ENCODE measurements around the gene PKNOX2. TPM values are rescaled to one million over a fixed set of nuclear protein-coding genes. Genes with fewer than 3 reads are reported as not detected.

The PKNOX2 gene
- polyA plus RNA-seq, 1 donor: 3.6 TPM

DNA sequence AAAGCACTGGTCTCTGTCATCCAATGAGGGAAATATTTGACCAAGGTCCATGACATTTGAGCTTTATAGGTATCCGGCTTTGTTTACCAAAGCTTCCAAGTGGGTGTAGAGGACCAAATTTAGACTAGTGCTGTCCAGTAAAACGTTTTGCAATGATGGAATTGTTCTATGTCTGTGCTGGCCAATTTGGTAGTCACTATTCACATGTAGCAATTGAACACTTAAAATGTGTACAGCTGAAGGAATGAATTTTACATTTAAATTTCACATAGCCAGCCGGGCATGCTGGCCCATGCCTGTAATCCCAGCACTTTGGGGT lies 118.0 kb downstream of the PKNOX2 start:
- Histone ChIP-seq H3K9me3 (ENCODE audit: control insufficient read depth, low read depth, low read length) (no peaks in the 10 kb centered on the region), H3K36me3 (ENCODE audit: control insufficient read depth, insufficient read depth, low read length) (no peaks in the 10 kb centered on the region), H3K4me3 (ENCODE audit: low read length) (no peak overlapping the region), H3K27ac (ENCODE audit: low read length) (no peak overlapping the region), H3K4me1 (ENCODE audit: control insufficient read depth, insufficient read depth, low read length) (peaks cover 3% of the 10 kb centered on the region), H3K27me3 (ENCODE audit: control insufficient read depth, insufficient read depth, low read length) (no peaks in the 10 kb centered on the region)
- WGBS (ENCODE audit: insufficient coverage, low lambda C conversion rate): no CpG with 5 or more reads among the region's 3 CpGs
- no peak for DNase-seq

DNA sequence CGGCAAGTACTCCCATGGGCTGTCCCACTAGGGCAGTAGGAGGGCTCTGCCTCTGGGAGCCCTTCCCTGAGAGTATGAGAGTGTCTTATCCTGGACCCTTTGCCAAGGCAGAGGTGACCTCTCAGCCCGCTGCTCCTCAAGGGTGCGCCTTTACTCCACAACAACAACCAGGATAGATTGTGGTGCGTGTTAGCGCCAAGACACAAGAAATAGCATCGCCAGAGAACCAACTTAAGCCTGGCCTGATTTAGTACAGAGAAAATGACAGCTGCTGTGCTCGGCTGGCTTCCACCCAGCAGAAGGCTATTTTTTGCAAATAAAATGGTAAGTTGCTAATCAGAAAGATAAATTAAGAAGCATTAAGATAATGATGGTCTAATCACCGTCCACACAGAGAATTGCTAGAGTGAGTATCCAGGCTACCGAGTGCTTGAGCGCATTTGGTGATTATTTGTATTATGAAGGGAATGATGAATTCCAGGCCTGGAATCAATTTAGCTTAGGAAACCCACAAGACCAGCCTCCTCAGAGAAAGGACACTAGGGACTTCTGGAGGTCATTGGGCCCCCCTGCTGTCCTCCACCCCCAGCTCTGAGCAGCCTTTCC lies 119.8 kb downstream of the PKNOX2 start:
- Histone ChIP-seq H3K9me3 (ENCODE audit: control insufficient read depth, low read depth, low read length) (no peaks in the 10 kb centered on the region), H3K27me3 (ENCODE audit: control insufficient read depth, insufficient read depth, low read length) (no peaks in the 10 kb centered on the region), H3K4me1 (ENCODE audit: control insufficient read depth, insufficient read depth, low read length) (peaks cover 3% of the 10 kb centered on the region), H3K27ac (ENCODE audit: low read length) (no peak overlapping the region), H3K4me3 (ENCODE audit: low read length) (no peak overlapping the region), H3K36me3 (ENCODE audit: control insufficient read depth, insufficient read depth, low read length) (no peaks in the 10 kb centered on the region)
- DNase-seq: no peak
- WGBS (ENCODE audit: insufficient coverage, low lambda C conversion rate): 100% methylated on average over 1 of the region's 10 CpGs

DNA sequence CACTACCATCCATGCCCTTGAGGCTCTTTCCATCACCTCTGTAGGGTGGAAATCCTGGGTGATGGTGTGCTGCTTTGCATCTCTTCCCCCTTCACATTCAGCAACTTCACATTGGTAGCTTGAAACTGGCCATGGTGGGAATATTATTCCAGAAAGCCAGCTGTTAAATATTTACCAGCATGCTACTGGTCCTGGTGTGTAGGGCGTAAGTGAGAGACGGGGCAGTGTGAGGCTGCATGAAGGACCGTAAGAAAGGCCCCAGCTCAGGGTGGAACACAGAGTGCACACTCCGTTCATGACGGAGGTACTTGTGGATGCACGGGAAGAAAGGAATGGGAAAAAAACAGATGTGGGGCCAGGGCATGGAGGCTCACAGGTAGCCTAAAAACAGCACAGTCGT lies 121.3 kb downstream of the PKNOX2 start:
- no peak for DNase-seq
- no CpG with 5 or more reads among the region's 7 CpGs for WGBS (ENCODE audit: insufficient coverage, low lambda C conversion rate)
- H3K27ac ChIP-seq (ENCODE audit: low read length): no peak overlapping the region
- peaks cover 3% of the 10 kb centered on the region for H3K4me1 ChIP-seq (ENCODE audit: control insufficient read depth, insufficient read depth, low read length)
- peaks cover 2% of the 10 kb centered on the region for H3K27me3 ChIP-seq (ENCODE audit: control insufficient read depth, insufficient read depth, low read length)
- no peak overlapping the region for H3K4me3 ChIP-seq (ENCODE audit: low read length)
- no peaks in the 10 kb centered on the region for H3K36me3 ChIP-seq (ENCODE audit: control insufficient read depth, insufficient read depth, low read length)
- H3K9me3 ChIP-seq (ENCODE audit: control insufficient read depth, low read depth, low read length): no peaks in the 10 kb centered on the region

DNA sequence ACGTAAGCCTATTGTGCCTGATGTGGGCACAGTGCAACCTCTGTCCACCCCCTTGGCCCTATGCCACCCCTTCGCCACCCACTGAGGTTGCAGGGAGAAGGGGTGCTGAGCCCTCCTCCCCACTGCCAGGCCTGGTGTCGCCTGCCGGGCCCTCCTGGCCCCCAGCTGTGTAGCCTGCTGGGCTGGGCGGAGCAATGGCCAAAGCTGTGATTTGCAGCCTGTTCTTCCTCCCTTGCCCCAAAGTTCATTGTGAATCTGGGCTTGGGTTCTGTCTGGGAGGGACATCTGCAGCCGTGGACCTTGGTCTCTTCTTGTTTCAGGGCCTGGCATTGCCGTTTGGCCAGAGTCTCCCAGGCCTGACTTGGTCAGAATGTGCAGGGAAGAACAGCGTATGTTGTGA lies 121.9 kb downstream of the PKNOX2 start:
- DNase-seq: no peak
- Histone ChIP-seq H3K9me3 (ENCODE audit: control insufficient read depth, low read depth, low read length) (no peaks in the 10 kb centered on the region), H3K4me1 (ENCODE audit: control insufficient read depth, insufficient read depth, low read length) (peaks cover 3% of the 10 kb centered on the region), H3K4me3 (ENCODE audit: low read length) (no peak overlapping the region), H3K36me3 (ENCODE audit: control insufficient read depth, insufficient read depth, low read length) (no peaks in the 10 kb centered on the region), H3K27ac (ENCODE audit: low read length) (no peak overlapping the region), H3K27me3 (ENCODE audit: control insufficient read depth, insufficient read depth, low read length) (peaks cover 7% of the 10 kb centered on the region)
- WGBS (ENCODE audit: insufficient coverage, low lambda C conversion rate): no CpG with 5 or more reads among the region's 8 CpGs

DNA sequence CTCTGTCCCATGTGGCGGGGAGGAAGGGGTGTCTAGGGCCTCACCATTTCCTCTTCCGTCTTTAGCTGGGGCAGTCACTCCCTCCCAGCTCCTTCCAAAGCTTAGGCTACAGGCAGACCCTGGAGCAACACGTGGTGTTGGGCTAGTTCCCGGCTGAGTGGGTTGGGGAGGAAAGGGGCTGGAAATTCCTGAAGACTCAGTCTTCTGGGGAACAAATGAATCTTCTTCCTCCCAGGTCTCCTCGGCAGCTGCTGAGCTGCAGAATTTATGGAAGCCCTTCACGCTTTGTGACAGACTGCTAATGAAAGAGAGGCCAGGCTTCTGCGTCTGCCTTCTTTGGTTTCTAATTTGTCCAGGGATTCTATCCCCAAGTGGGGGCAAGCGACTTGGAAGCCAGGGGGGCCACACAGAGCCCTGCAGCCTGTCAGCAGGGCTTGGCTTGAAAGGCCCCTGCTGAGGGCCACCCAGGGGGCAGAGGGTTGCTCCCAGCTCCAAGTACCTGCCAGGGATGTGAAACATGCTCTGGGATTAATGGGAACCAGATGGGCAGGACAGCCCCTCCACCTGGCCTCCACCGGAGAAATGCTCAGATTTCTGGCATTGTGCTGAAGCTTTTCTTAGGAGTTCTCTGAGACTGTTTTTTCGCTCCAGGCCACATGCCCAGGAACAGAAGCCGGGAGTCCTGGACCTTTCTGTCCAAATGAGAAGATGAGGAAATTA lies 123.1 kb downstream of the PKNOX2 start:
- no CpG with 5 or more reads among the region's 11 CpGs for WGBS (ENCODE audit: insufficient coverage, low lambda C conversion rate)
- peak in 1 of 2 donors; percentile 23 for DNase-seq

DNA sequence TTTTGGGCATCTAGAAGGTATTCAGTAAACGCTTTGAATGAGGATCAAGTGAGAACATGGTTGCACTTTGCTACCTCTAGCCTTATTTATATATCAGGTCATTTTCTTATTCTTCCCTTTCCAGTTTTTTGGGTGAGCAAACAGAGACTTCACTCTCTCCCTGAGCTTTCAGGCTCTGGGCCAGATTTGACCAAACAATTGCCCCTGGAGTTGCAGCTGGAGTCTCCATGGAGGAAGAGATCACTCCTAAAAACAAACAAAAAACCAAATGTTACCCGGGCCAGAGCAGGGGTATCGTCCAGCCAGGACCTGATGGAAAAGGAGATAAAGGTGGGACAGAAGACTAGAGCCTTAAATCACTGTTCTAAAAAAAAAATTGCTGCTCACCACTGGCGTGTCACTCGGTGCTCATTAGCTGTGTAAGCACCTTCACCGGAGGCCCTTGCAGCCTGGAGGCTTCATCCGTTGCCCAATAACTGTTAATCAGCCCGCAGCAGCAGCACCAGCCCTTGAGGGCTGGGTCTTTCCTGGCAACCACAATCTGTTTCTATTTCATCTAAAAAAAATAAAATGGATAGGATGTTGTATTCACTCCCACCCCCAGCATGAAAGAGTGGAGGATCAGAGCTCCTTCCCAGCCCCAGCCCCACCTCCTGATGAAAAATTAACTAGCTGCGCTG lies 125.0 kb downstream of the PKNOX2 start:
- no peak for DNase-seq
- H3K27me3 ChIP-seq (ENCODE audit: control insufficient read depth, insufficient read depth, low read length): peaks cover 14% of the 10 kb centered on the region
- H3K36me3 ChIP-seq (ENCODE audit: control insufficient read depth, insufficient read depth, low read length): no peaks in the 10 kb centered on the region
- H3K4me1 ChIP-seq (ENCODE audit: control insufficient read depth, insufficient read depth, low read length): no peaks in the 10 kb centered on the region
- no peak overlapping the region for H3K4me3 ChIP-seq (ENCODE audit: low read length)
- no peak overlapping the region for H3K27ac ChIP-seq (ENCODE audit: low read length)
- no peaks in the 10 kb centered on the region for H3K9me3 ChIP-seq (ENCODE audit: control insufficient read depth, low read depth, low read length)
- 60% methylated on average over 1 of the region's 9 CpGs for WGBS (ENCODE audit: insufficient coverage, low lambda C conversion rate)

More for the DNA sequence above, 123.1 kb downstream of the PKNOX2 start:
- Histone ChIP-seq H3K9me3 (ENCODE audit: control insufficient read depth, low read depth, low read length) (no peaks in the 10 kb centered on the region), H3K27me3 (ENCODE audit: control insufficient read depth, insufficient read depth, low read length) (peaks cover 12% of the 10 kb centered on the region), H3K36me3 (ENCODE audit: control insufficient read depth, insufficient read depth, low read length) (no peaks in the 10 kb centered on the region), H3K27ac (ENCODE audit: low read length) (peak overlapping the region; percentile 54), H3K4me3 (ENCODE audit: low read length) (no peak overlapping the region), H3K4me1 (ENCODE audit: control insufficient read depth, insufficient read depth, low read length) (peaks cover 3% of the 10 kb centered on the region)

DNA sequence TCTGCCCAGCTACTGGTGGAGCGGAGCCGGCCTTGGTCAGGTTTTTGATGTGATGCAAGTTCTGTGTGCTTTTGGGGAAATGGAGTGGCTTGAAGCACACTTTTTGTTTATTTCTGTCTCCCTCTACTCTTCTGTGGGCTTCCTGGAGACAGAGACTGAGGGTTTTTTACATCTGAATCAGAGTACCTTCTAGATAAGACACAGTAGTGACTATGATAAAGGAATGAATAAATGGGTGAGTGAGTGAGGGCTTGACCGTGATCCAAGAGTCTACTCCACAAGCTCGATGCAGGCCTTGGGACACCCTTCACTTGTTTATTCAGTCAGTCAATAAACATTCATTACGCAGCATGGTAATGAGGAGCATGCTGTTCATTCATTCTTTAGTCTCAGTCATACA lies 125.7 kb downstream of the PKNOX2 start:
- Histone ChIP-seq H3K36me3 (ENCODE audit: control insufficient read depth, insufficient read depth, low read length) (no peaks in the 10 kb centered on the region), H3K27me3 (ENCODE audit: control insufficient read depth, insufficient read depth, low read length) (peaks cover 14% of the 10 kb centered on the region), H3K9me3 (ENCODE audit: control insufficient read depth, low read depth, low read length) (no peaks in the 10 kb centered on the region), H3K27ac (ENCODE audit: low read length) (no peak overlapping the region), H3K4me1 (ENCODE audit: control insufficient read depth, insufficient read depth, low read length) (no peaks in the 10 kb centered on the region), H3K4me3 (ENCODE audit: low read length) (no peak overlapping the region)
- DNase-seq: no peak
- WGBS (ENCODE audit: insufficient coverage, low lambda C conversion rate): no CpG with 5 or more reads among the region's 5 CpGs

DNA sequence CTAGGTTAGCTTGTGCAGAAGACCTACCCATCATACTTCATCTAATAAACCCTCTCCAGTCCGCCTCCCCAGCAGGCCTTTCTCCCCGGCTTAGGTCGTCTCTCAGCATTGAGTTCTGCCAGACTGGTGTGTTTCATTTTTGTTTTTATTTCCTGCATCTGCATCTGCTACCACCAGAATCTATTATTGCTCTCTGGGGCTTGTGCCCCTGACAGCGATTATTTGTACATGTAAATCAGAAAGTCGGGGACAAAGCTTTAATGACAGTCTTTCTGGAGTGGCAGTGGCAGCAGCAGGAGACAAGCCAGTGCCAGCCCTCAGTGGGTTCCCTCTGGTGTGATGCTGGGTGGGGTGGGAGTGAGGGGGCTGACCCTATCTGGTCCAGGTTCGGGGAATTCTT lies 127.5 kb downstream of the PKNOX2 start:
- no peak overlapping the region for H3K4me3 ChIP-seq (ENCODE audit: low read length)
- no peak overlapping the region for H3K27ac ChIP-seq (ENCODE audit: low read length)
- DNase-seq: no peak
- 75% methylated on average over 2 of the region's 6 CpGs for WGBS (ENCODE audit: insufficient coverage, low lambda C conversion rate)
- H3K27me3 ChIP-seq (ENCODE audit: control insufficient read depth, insufficient read depth, low read length): peaks cover 14% of the 10 kb centered on the region
- H3K9me3 ChIP-seq (ENCODE audit: control insufficient read depth, low read depth, low read length): no peaks in the 10 kb centered on the region
- no peaks in the 10 kb centered on the region for H3K36me3 ChIP-seq (ENCODE audit: control insufficient read depth, insufficient read depth, low read length)
- no peaks in the 10 kb centered on the region for H3K4me1 ChIP-seq (ENCODE audit: control insufficient read depth, insufficient read depth, low read length)

DNA sequence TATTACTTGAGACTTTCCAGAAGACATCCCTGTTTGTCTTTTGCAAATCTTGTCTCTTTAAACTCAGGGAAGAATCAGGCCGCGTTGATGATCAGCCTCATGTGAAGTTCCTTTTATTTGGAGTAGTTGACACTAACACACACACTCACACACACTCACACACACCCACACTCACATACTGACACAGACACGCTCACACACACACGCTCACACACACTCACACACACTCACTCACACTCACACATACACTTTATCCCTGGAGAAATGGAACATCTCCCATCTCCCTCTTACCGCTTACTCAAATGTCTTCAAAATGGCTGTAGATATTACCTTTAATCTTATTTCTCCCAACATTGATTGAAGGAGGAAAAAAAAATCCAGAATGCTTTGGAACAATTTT lies 129.0 kb downstream of the PKNOX2 start:
- no peaks in the 10 kb centered on the region for H3K4me1 ChIP-seq (ENCODE audit: control insufficient read depth, insufficient read depth, low read length)
- WGBS (ENCODE audit: insufficient coverage, low lambda C conversion rate): 70% methylated on average over 2 of the region's 5 CpGs
- H3K9me3 ChIP-seq (ENCODE audit: control insufficient read depth, low read depth, low read length): no peaks in the 10 kb centered on the region
- H3K27me3 ChIP-seq (ENCODE audit: control insufficient read depth, insufficient read depth, low read length): peaks cover 14% of the 10 kb centered on the region
- no peak for DNase-seq
- H3K4me3 ChIP-seq (ENCODE audit: low read length): no peak overlapping the region
- no peak overlapping the region for H3K27ac ChIP-seq (ENCODE audit: low read length)
- H3K36me3 ChIP-seq (ENCODE audit: control insufficient read depth, insufficient read depth, low read length): no peaks in the 10 kb centered on the region

DNA sequence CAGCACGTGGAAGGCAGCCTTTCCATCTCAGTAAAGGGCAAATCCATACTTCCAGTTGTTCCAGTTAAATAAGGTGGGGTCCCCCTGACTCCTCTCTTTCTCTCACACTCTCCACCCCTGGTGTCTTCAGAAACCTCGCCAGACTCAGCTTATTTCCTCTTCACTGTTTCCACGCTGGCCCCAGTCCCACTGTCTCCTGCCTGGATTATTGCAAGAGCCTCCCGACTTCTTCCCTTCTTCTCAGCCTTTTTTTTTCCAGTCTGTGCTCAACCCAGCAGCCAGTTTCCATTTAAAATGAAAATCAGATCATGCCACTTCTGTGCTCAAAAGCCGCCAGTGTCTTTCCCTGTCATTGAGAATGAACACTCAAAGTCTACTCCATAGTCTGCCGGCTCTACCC lies 131.4 kb downstream of the PKNOX2 start:
- H3K36me3 ChIP-seq (ENCODE audit: control insufficient read depth, insufficient read depth, low read length): no peaks in the 10 kb centered on the region
- 65% methylated on average over 2 of the region's 6 CpGs for WGBS (ENCODE audit: insufficient coverage, low lambda C conversion rate)
- no peak for DNase-seq
- no peak overlapping the region for H3K4me3 ChIP-seq (ENCODE audit: low read length)
- peaks cover 11% of the 10 kb centered on the region for H3K27me3 ChIP-seq (ENCODE audit: control insufficient read depth, insufficient read depth, low read length)
- no peaks in the 10 kb centered on the region for H3K4me1 ChIP-seq (ENCODE audit: control insufficient read depth, insufficient read depth, low read length)
- H3K9me3 ChIP-seq (ENCODE audit: control insufficient read depth, low read depth, low read length): no peaks in the 10 kb centered on the region
- H3K27ac ChIP-seq (ENCODE audit: low read length): no peak overlapping the region

Measured in large intestine (tissue), 3 donors.